ENCODE results near the gene TRMT13.
"Not testable (repeated sequence)": the region's sequence is repeated elsewhere in the genome, so short reads cannot be mapped to it uniquely, and the experiment has no call there.

The TRMT13 gene

GRCh38 chr1:100162881-100163280 lies 29.9 kb downstream of the TRMT13 start:
- FAIRE-seq: no peak
- no peak for DNase-seq (ENCODE audit: insufficient read length, low spot score)

- FAIRE-seq (no peak), DNase-seq (ENCODE audit: insufficient read length, low spot score) (no peak)
Observed at GRCh38 chr1:100164216-100164615, 31.3 kb downstream of the TRMT13 start.

DNA sequence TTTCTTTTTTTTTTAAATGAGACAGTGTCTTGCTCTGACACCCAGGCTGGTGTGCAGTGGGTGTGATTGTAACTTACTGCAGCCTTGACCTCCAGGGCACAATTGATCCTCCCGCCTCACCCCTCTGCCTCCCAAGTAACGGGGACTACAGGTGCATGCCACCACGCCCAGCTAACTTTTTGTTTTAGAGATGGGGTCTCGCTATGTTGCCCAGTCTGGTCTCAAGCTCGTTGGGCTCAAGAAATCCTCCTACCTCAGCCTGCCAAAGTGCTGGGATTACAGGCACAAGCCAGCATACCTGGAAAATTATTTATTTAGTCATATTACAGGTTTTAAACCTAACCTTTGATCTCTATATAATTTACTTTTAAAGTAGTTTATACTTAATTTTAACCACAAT lies 31.7 kb downstream of the TRMT13 start:
- FAIRE-seq (no peak), DNase-seq (ENCODE audit: insufficient read length, low spot score) (no peak)

- FAIRE-seq (no peak), DNase-seq (ENCODE audit: insufficient read length, low spot score) (no peak)
Observed at GRCh38 chr1:100168051-100168450, 35.1 kb downstream of the TRMT13 start.

DNA sequence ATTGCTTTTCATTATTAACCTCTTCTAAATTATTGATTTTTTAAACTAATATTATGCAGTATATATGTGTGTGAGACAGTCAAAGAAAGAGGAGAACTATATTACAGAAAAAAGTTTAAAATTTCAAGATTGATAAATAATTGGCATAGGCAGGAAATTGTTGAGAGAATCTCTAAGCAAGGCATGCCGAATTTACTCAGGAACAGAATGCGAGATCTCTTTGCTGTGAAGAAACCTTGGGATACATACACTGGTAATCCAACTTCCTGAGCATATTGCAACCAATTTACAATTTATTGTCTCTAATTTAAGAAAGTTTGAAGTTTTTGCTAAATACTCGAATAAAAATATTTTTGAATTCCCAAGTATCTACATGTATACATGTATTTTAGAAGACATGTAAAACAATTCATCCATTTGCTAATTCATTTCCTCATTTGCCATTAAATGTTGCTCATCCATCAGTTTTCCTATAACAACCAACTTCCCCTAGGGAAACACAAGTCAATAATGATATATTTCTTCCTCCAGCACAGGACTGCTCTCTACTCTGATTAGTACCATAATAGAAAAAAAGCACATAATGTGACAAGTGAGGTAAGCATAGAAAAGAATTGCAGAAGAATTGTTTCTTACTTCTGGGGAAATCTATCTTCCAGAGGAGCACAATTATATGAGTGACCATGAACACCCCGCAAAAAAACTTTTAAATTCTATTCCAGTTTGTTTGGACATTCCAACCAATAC lies 44.5 kb downstream of the TRMT13 start:
- FAIRE-seq: no peak
- DNase-seq (ENCODE audit: insufficient read length, low spot score): no peak

DNA sequence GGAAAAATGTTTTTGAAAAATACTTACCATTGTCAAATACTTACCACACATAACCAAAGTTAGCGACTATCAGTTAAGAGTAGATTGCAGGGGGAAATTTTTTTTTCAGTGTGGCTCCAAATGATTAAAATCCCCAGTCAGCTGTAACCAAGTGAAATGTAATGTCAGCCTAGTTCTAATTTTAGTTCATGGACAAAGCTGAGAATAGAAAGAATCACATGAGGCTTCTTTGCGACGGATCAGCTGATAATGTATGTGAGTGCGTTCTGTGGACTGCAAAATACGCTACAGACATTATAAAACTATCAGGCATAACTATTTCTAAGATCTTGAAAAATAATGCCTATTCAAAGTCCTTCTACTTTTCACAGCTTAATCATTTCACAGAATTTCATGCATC lies 45.1 kb downstream of the TRMT13 start, which contains the start of gene LRRC39:
Gene LRRC39, minus strand, starts transcription at position 166 of the 400 bp plus-strand sequence. CDS start 9,740 bp downstream, outside the sequence.
- FAIRE-seq: no peak

DNA sequence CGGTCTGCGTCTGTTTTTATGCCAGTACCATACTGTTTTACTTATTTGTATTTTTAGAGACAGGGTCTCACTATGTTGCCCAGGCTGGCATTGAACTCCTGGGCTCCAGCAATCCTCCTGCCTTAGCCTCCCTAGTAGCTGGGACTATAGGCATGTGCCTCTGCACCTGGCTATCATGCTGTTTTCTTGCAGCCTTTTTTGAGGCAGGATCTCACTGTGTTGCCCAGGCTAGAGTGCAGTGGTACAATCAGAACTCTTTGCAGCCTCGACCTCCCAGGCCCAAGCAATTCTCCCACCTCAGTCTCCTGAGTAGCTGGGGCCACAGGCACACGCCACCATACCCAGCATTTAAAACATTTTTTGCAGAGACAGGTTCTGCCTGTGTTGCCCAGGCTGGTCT lies 50.4 kb downstream of the TRMT13 start:
- DNase-seq (ENCODE audit: insufficient read length, low spot score) (no peak), FAIRE-seq (no peak)

More for the DNA sequence above, 45.1 kb downstream of the TRMT13 start, which contains the start of gene LRRC39:
- DNase-seq (ENCODE audit: insufficient read length, low spot score): no peak

DNA sequence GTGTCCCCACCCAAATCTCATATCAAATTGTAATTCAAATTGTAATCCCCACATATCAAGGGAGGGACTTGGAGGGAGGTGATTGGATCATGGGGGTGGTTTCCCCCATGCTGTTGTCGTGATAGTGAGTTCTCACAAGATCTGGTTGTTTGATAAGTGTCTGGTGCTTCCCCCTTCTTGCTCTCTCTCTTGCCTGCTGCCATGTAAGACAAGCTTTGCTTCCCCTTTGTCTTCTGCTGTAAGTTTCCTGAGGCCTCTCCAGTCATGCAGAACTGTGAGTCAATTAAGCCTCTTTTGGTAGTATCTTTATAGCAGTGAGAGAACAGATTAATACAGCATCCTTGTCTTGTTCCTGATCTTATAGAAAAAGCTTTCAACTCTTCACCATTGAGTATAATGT lies 51.6 kb downstream of the TRMT13 start:
- no peak for FAIRE-seq
- DNase-seq (ENCODE audit: insufficient read length, low spot score): no peak

GRCh38 chr1:100187912-100188311 lies 54.9 kb downstream of the TRMT13 start:
- FAIRE-seq: no peak
- DNase-seq (ENCODE audit: insufficient read length, low spot score): no peak

DNA sequence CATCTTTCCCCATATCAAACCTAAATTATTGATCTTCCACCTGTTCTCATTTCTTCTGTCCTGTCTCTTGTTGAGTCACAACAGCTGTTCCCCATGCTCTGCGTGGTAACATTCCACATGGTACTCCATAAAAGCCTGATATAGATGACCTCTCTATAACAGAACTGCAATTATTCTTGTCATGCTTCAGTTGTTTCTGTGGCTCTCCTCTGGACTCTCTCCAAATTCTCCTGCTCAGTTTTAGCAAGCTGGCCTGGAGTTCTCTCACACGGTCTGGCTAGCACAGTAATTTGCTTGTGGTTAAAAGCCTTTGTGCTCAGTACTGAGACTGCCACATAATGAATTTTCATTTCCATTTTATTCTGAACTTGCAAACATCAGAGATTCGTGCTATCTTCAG lies 55.7 kb downstream of the TRMT13 start:
- FAIRE-seq: no peak
- no peak for DNase-seq (ENCODE audit: insufficient read length, low spot score)

DNA sequence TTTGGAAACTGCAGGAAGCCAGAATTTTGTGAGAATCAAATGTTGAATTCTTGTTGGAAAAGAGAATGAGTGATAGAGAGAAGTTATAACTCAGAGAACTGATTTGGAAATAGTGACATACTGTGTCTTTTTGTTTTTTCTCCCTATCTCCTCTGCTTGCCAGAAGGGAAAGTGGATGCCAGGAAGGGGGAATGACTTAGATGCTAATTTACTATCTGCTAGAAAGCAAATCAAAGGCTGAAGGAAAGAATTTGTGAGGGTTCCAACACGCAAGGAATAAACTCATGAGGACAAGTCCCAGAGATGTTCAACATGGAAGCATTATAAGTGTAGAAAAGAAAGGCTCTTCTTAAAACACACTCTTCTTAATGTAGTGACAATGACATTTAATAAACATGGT lies 65.6 kb downstream of the TRMT13 start:
- FAIRE-seq (no peak), DNase-seq (ENCODE audit: insufficient read length, low spot score) (no peak)

DNA sequence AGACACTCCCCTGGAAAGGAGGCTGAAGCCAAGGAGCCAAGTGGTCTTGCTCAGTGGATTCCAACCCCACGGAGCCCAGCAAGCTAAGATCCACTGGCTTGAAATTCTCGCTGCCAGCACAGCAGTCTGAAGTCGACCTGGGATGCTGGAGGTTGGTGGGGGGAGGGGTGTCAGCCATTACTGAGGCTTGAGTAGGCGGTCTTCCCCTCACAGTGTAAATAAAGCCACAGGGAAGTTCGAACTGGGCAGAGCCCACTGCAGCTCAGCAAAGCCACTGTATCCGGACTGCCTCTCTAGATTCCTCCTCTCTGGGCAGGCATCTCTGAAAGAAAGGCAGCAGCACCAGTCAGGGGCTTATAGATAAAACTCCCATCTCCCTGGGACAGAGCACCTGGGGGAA lies 67.1 kb downstream of the TRMT13 start:
- FAIRE-seq; DNase-seq (ENCODE audit: insufficient read length, low spot score): not testable (repeated sequence)

Data from HTR-8/SVneo (cell line).